Liver (tissue), 3 donors: ENCODE results near the gene ADGRB2.

ENCODE experiments used
- FOXA1 ChIP-seq: IDR thresholded peaks from 2 replicates; pipeline ENCODE4 v1.6.1; 2016; ENCODE audit warnings: antibody characterized with exemption
- RAD21 ChIP-seq, 2 donors: IDR thresholded peaks; 2 replicates each; pipeline ENCODE4 v1.6.1; 2016; ENCODE audit warnings: antibody characterized with exemption in 2 of 2, mild to moderate bottlenecking in 2 of 2
- YY1 ChIP-seq: IDR thresholded peaks from 2 replicates; pipeline ENCODE4 v1.6.1; 2016; ENCODE audit warnings: antibody characterized with exemption, mild to moderate bottlenecking
- TF ChIP-seq, protein P1 (sequence below): fragments of 150-350 bp; IDR thresholded peaks from 2 replicates; pipeline ENCODE4 v1.5.1; 2017; ENCODE audit warnings: improper control_type of control experiment, low read depth, low read length; ENCODE audit not compliant: missing input control
- TF ChIP-seq, protein P2 (sequence below): IDR thresholded peaks from 2 replicates; pipeline ENCODE4 v1.6.1; 2016; ENCODE audit warnings: antibody characterized with exemption, mild to moderate bottlenecking
- TF ChIP-seq, protein P3 (sequence below): IDR thresholded peaks from 2 replicates; pipeline ENCODE4 v1.6.1; 2016; ENCODE audit warnings: antibody characterized with exemption
- donor health status: healthy.
- donor health status: healthy.

DNA sequence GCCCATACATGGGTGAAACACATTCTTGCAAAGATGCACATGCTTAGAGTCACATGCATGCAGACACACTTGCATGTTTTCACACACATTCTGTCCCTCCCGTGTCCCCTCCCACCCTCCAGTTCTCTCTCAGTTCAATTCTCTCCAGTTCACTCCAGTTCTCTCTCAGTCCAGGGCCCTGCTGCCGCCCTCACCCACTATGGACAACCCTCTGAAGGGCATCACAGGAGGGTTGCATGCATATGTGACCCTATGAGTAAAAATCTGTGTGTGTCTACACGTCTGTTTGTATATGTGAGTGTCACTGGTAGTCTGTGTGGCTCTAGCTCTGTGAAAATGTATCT lies 21.8 kb upstream of the ADGRB2 start:
- TF ChIP-seq, protein P1, sequence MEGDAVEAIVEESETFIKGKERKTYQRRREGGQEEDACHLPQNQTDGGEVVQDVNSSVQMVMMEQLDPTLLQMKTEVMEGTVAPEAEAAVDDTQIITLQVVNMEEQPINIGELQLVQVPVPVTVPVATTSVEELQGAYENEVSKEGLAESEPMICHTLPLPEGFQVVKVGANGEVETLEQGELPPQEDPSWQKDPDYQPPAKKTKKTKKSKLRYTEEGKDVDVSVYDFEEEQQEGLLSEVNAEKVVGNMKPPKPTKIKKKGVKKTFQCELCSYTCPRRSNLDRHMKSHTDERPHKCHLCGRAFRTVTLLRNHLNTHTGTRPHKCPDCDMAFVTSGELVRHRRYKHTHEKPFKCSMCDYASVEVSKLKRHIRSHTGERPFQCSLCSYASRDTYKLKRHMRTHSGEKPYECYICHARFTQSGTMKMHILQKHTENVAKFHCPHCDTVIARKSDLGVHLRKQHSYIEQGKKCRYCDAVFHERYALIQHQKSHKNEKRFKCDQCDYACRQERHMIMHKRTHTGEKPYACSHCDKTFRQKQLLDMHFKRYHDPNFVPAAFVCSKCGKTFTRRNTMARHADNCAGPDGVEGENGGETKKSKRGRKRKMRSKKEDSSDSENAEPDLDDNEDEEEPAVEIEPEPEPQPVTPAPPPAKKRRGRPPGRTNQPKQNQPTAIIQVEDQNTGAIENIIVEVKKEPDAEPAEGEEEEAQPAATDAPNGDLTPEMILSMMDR, result no peak
- TF ChIP-seq, protein P2, sequence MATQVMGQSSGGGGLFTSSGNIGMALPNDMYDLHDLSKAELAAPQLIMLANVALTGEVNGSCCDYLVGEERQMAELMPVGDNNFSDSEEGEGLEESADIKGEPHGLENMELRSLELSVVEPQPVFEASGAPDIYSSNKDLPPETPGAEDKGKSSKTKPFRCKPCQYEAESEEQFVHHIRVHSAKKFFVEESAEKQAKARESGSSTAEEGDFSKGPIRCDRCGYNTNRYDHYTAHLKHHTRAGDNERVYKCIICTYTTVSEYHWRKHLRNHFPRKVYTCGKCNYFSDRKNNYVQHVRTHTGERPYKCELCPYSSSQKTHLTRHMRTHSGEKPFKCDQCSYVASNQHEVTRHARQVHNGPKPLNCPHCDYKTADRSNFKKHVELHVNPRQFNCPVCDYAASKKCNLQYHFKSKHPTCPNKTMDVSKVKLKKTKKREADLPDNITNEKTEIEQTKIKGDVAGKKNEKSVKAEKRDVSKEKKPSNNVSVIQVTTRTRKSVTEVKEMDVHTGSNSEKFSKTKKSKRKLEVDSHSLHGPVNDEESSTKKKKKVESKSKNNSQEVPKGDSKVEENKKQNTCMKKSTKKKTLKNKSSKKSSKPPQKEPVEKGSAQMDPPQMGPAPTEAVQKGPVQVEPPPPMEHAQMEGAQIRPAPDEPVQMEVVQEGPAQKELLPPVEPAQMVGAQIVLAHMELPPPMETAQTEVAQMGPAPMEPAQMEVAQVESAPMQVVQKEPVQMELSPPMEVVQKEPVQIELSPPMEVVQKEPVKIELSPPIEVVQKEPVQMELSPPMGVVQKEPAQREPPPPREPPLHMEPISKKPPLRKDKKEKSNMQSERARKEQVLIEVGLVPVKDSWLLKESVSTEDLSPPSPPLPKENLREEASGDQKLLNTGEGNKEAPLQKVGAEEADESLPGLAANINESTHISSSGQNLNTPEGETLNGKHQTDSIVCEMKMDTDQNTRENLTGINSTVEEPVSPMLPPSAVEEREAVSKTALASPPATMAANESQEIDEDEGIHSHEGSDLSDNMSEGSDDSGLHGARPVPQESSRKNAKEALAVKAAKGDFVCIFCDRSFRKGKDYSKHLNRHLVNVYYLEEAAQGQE, result no peak
- TF ChIP-seq RAD21 (IDR thresholded peaks at IDR 0.05) (no peak), FOXA1 (no peak), YY1 (no peak)
- TF ChIP-seq, protein P3, sequence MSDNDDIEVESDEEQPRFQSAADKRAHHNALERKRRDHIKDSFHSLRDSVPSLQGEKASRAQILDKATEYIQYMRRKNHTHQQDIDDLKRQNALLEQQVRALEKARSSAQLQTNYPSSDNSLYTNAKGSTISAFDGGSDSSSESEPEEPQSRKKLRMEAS, result no peak
